Muscle layer of colon (tissue), 2 donors: ENCODE data around the gene LCLAT1.

ENCODE experiments used
- H3K27ac ChIP-seq: one replicate; pipeline ENCODE4 v1.7.0; 2013; ENCODE audit warnings: low read depth, mild to moderate bottlenecking, low read length, moderate library complexity
- H3K27me3 ChIP-seq, 2 donors: one replicate each; pipeline ENCODE4 v1.7.0; 2013; ENCODE audit warnings: low read length in 2 of 2, mild to moderate bottlenecking in 2 of 2; ENCODE audit not compliant: insufficient read depth in 2 of 2, control insufficient read depth in 1 of 2
- H3K36me3 ChIP-seq: one replicate; pipeline ENCODE4 v1.7.0; 2013; ENCODE audit warnings: mild to moderate bottlenecking, low read length; ENCODE audit not compliant: insufficient read depth
- H3K4me1 ChIP-seq: one replicate; pipeline ENCODE4 v1.7.0; 2013; ENCODE audit warnings: mild to moderate bottlenecking, low read length; ENCODE audit not compliant: insufficient read depth
- H3K4me3 ChIP-seq, 2 donors: one replicate each; pipeline ENCODE4 v1.7.0; 2013; ENCODE audit warnings: low read length in 2 of 2, low read depth in 1 of 2, mild to moderate bottlenecking in 1 of 2, moderate library complexity in 1 of 2
- H3K9ac ChIP-seq: one replicate; pipeline ENCODE4 v1.7.0; 2013; ENCODE audit warnings: low read length
- H3K9me3 ChIP-seq: one replicate; pipeline ENCODE4 v1.7.0; 2013; ENCODE audit warnings: mild to moderate bottlenecking, low read length
- donor health status: abdominal sarcoma.
- donor health status: Adenocarcinoma of cecum.

Gene LCLAT1

DNA sequence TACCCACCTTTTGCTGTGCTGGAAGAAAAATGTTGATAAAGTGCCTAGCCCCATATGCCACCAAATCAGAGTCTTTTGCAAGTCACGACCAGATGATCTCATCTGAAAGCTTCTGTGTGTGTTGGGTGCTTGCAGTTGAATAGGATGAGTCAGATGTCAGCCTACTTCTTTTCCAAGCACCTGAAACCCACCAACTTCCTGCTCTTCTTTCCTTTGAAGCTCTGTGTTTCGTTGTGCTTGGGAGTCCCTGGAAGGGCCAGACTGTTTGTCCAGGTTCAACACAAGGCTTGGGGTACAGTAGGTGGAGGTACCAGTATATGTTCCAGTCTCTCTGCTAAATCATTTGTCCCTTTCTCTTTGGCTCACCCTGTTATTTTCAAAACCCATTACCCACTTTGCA, 36.8 kb upstream of the LCLAT1 start:
- H3K4me3 ChIP-seq = no peak overlapping the region
- H3K9ac ChIP-seq = no peak overlapping the region
- no peaks in the 10 kb centered on the region for H3K36me3 ChIP-seq
- no peaks in the 10 kb centered on the region for H3K9me3 ChIP-seq
- no peak overlapping the region for H3K27ac ChIP-seq
- peaks cover 71% of the 10 kb centered on the region for H3K4me1 ChIP-seq
- no peaks in the 10 kb centered on the region for H3K27me3 ChIP-seq

DNA sequence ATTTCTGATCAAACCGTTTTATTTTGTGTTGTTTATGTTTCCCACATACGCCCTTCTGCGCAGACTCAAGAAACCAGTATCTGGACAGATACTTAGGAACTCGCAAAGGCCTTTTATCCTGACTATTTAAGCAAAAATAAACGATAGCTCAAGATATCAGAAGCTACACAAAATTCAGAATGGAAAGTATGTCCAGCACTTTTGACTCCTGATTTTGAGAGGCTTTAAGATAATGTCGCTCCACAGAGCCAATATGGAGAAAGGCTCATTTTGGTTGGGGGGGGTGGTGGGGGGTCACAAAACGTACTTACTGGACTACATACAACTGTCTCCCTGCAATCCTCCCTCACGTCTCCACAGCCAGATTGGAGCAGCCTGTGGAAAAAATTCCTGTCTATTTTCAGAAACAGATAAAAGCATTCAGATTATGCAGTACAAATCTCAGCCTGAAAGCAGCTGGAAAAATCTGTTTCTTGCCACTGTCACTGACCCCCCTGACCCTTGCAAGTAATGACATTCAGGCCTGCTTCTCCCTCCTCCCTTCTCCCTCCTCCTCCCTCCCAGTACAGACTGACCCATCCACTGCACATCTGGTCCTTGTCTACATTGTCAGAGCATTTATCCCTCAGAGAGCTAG, 34.9 kb upstream of the LCLAT1 start:
- H3K9ac ChIP-seq = no peak overlapping the region
- no peaks in the 10 kb centered on the region for H3K9me3 ChIP-seq
- H3K27ac ChIP-seq = peak overlapping the region; percentile 54
- H3K4me1 ChIP-seq = peaks cover 53% of the 10 kb centered on the region
- no peaks in the 10 kb centered on the region for H3K36me3 ChIP-seq
- no peak overlapping the region for H3K4me3 ChIP-seq
- no peaks in the 10 kb centered on the region for H3K27me3 ChIP-seq

DNA sequence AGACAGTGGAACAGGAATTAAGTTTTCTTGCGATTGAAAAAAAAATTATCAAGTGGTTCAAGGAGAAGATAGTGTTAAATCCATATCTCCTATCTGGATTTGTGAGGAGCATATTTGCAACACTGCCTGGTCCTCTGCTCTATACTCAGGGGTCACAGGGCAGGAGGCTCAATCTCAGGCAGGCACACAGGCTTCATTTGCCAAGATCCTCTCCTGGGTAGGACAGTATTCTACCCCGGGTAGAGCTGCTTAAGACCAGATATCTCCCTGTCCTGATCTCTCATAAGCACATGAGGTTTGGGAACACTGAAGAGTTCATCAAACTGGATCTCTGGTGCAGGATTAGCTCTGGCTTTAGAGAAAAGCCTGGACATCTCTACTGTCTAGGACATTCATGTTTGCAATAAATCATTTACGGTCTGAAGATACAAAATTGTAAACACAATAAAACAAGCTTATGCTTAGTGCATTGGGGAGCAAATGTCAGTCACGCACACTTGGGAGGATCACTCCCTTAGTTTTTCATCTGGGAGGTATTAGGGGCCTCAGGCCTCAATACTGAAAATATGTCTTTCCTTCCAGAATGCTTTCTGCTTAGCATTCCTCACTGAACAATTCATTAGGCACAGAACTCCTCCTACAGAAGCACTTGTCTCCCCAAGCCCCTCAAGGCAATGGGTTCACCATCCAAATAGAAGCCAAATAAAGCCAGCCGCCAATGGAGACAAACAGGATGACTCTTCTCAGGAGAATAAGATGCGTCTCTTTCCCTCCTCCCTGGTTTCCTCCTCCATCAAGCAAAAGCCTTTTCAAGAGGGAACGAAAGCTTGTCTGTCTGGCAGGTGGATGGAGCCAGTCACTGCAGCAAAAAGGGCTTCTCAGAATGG, 34.1 kb upstream of the LCLAT1 start:
- no peak overlapping the region for H3K4me3 ChIP-seq
- no peaks in the 10 kb centered on the region for H3K27me3 ChIP-seq
- H3K4me1 ChIP-seq = peaks cover 46% of the 10 kb centered on the region
- peak overlapping the region; percentile 54 for H3K27ac ChIP-seq
- no peak overlapping the region for H3K9ac ChIP-seq
- H3K36me3 ChIP-seq = no peaks in the 10 kb centered on the region
- H3K9me3 ChIP-seq = no peaks in the 10 kb centered on the region

DNA sequence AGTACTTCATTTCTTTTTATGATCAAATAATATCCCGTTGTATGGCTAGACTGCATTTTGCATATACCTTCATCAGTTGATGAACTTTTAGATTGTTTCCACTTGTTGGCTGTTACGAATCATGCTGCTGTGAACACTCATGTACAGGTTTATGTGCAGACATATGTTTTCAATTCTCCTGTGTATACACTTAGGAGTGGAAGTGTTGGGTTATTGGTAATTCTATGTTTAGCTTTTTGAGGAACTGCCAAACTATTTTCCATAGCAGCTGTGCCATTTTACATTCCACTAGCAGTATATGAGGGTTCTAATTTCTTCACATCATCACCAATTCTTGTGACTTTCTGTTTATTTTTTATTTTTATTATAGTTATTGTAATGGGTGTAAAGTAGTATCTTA, 32.1 kb upstream of the LCLAT1 start:
- Histone ChIP-seq H3K4me3 (no peak overlapping the region), H3K4me1 (peaks cover 30% of the 10 kb centered on the region), H3K9ac (no peak overlapping the region), H3K27me3 (no peaks in the 10 kb centered on the region), H3K36me3 (no peaks in the 10 kb centered on the region), H3K27ac (no peak overlapping the region), H3K9me3 (no peaks in the 10 kb centered on the region)

DNA sequence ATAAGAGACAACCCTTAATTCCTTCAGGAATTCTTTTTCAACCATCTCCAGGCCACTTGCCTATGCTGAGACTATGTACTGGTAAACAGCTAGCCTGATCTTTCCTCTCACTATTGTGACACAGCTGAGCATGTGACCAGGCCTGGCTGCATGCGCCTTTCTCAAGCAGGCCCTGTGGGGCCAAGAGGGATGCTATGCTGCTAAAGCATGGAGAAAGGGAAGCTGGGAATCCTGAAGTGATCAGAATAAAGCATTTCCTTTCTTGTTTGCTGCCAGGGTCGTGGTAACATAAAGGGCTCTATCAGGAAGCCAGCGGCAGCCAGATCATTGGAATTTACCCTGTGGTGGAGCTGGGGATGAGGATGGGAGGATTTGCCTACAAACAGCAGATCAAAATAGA, 29.8 kb upstream of the LCLAT1 start:
- no peaks in the 10 kb centered on the region for H3K27me3 ChIP-seq
- H3K27ac ChIP-seq = no peak overlapping the region
- H3K9ac ChIP-seq = no peak overlapping the region
- peaks cover 32% of the 10 kb centered on the region for H3K4me1 ChIP-seq
- H3K4me3 ChIP-seq = no peak overlapping the region
- no peaks in the 10 kb centered on the region for H3K36me3 ChIP-seq
- H3K9me3 ChIP-seq = no peaks in the 10 kb centered on the region

DNA sequence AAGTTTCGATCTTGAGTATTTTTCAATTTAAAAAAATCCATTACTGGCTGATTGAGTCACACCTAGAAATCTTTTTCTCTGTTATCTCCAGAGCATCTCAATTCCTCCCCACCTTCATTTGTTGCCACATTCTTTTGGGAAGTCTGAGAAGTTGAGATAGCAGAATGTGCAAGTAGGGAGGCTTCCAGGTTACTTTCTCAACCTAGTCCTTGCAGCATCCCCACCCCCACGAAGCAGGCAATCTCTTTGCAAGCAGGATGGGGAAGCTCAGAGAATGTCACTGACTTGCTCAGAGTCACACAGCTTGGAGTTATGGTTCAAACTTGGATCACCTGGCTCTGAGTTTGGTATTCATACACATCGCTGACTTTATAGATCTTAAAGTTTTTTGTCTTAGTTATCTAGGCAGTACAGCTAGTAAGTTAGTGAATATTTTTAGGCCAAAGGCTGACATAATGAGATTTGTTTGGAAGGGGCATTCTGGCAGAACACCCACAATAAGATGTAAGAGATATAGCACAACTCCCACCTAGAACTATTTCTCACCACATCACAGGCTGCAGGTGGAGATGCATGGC, 25.9 kb upstream of the LCLAT1 start:
- peak overlapping the region; percentile 19 for H3K27ac ChIP-seq
- peaks cover 19% of the 10 kb centered on the region for H3K4me1 ChIP-seq
- no peaks in the 10 kb centered on the region for H3K36me3 ChIP-seq
- no peaks in the 10 kb centered on the region for H3K27me3 ChIP-seq
- H3K4me3 ChIP-seq = peak overlapping the region in 1 of 2 donors; percentile 10
- H3K9me3 ChIP-seq = no peaks in the 10 kb centered on the region
- H3K9ac ChIP-seq = no peak overlapping the region

DNA sequence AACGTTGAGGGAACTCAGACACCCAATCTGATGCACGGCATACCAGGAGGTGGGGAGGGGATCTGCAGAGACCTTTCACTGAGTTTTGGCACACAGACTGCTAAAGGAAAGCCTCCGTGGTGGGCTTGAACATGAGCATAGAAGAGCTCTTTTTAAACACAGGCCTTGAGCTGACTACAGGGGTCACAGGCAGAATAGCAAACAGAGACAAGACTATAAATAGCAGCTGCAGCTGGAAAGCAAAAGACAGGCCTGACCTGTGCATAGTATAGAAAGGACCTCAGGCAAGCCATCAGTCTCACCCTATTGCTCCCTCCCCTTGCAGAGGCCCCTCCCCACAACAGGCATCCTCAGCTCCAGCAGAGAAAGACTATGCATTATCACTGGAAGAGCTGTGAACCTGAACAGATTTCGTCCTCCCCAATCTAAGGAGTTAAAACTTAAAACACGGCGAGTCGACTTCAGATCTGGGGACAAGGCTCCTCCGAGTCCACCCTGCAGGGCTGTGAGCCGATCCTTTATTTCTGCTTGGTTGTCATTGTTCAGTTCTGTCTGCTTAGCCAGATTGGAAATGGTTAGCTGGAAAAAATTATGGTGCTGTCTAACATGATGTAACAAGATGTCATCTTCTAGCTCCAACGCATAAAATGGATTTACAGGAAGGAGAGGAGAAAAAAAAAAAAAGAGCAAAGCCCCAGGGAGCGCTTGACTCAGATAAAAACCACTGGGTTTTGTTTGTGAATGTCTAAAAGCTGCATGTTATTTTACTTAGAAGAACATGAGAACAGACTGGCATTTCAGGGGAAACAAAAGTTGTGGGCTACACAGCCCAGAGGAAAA, 25.2 kb upstream of the LCLAT1 start:
- Histone ChIP-seq H3K27ac (peak overlapping the region; percentile 36), H3K4me3 (peak overlapping the region in 1 of 2 donors; percentile 10), H3K9ac (no peak overlapping the region), H3K9me3 (no peaks in the 10 kb centered on the region), H3K27me3 (no peaks in the 10 kb centered on the region), H3K4me1 (peaks cover 19% of the 10 kb centered on the region), H3K36me3 (no peaks in the 10 kb centered on the region)

DNA sequence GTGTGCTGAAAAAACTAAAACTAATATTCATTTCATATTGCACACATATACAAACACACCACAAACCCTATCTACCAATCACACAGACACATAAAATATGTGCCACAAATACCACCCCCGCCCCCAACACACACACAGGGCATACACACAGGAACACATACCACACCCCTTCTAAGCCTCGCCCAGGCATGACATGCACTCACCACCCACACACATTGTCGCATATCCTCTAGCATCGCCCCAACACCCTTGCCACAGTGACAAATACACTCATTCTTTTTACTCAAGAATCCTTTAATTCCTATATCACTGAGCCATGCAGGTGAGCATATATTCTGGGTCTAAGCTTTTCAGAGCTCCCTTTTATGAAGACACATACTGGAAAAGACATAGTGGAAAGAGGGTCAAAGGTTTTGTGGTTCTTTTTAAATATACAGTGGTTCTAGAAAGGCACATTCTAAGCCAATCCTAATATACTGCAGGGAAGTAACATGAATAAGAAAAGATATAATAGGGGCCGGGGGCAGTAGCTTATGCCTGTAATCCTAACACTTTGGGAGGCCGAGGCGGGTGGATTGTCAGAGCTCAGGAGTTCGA, 24.5 kb upstream of the LCLAT1 start:
- Histone ChIP-seq H3K4me3 (no peak overlapping the region), H3K4me1 (peaks cover 19% of the 10 kb centered on the region), H3K27ac (peak overlapping the region; percentile 59), H3K27me3 (no peaks in the 10 kb centered on the region), H3K9ac (no peak overlapping the region), H3K9me3 (no peaks in the 10 kb centered on the region), H3K36me3 (no peaks in the 10 kb centered on the region)

DNA sequence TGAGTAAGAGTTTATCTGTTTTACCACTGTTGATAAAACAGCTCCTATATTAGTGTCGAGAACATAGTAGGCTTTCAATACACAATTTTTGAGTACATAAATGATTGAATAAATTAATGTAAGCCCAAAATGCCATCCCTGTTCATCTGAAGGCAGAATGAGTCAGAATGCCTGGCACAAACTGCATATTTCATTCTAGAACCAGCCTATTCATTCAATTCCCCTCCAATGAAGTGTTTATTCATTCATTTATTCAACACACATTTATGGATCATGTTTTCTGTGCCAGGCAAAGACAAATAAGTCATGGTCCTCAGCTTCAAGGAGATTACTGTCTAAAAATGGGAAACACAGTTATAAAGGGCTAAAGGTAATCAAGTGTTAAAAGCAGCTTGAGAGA, 22.8 kb upstream of the LCLAT1 start:
- no peak overlapping the region for H3K9ac ChIP-seq
- no peaks in the 10 kb centered on the region for H3K9me3 ChIP-seq
- H3K4me1 ChIP-seq = peaks cover 19% of the 10 kb centered on the region
- no peaks in the 10 kb centered on the region for H3K36me3 ChIP-seq
- H3K4me3 ChIP-seq = no peak overlapping the region
- H3K27ac ChIP-seq = no peak overlapping the region
- H3K27me3 ChIP-seq = no peaks in the 10 kb centered on the region

DNA sequence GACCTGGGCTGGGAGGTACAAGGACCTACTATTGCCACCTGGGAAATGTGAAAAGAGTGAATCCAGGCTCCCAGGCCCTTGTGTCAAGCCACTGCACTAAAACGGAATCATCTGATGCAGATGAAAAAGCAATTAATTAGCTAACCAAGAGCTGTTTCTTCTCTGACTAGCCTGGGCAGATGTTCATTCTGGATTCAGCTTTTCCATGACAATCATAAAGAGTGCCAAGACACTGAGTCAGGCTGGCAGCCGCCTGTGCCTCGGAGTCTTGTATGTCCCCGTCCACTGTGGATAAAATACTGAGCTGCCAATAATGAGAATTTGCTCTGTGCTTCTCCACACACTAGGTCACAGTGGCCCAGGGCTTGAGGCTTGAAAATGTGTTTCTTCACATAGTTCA, 21.7 kb upstream of the LCLAT1 start:
- H3K36me3 ChIP-seq = no peaks in the 10 kb centered on the region
- H3K4me1 ChIP-seq = peaks cover 19% of the 10 kb centered on the region
- H3K27ac ChIP-seq = no peak overlapping the region
- no peaks in the 10 kb centered on the region for H3K9me3 ChIP-seq
- H3K27me3 ChIP-seq = no peaks in the 10 kb centered on the region
- H3K4me3 ChIP-seq = no peak overlapping the region
- H3K9ac ChIP-seq = no peak overlapping the region
